GM12801 (cell line): Measurements from ENCODE around the gene UBIAD1.

Experiments
- TF ChIP-seq, protein P1 (sequence below): IDR thresholded peaks from one replicate; pipeline ENCODE4 v1.5.1; 2011; ENCODE audit warnings: control low read depth; ENCODE audit not compliant: insufficient read length; ENCODE audit errors: extremely low read depth

Gene UBIAD1

DNA sequence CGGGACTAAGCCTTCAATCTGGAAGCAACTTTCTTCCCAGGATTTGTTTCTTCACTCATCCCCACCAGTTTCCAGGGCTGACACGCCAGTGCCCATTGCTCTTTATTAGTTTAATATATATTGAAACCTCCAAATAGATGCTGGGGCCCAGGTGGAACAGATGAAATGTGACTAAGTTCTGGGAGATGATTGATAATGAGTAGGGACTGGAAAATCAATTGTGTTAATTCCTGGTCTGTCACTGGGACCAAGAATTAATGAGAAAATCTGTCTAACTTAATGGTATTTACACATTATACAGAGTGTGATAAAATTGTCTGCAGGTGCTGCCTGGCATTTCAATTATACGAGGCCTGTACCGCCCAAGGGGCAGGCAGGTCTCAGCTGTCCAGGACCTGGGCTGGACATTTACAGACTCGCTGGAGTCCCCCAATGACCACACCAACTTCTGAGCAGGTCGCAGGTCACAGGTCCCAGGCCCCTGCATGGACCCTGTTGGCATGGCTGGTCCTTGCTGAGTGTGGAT, 35.8 kb downstream of the UBIAD1 start:
- TF ChIP-seq, protein P1, sequence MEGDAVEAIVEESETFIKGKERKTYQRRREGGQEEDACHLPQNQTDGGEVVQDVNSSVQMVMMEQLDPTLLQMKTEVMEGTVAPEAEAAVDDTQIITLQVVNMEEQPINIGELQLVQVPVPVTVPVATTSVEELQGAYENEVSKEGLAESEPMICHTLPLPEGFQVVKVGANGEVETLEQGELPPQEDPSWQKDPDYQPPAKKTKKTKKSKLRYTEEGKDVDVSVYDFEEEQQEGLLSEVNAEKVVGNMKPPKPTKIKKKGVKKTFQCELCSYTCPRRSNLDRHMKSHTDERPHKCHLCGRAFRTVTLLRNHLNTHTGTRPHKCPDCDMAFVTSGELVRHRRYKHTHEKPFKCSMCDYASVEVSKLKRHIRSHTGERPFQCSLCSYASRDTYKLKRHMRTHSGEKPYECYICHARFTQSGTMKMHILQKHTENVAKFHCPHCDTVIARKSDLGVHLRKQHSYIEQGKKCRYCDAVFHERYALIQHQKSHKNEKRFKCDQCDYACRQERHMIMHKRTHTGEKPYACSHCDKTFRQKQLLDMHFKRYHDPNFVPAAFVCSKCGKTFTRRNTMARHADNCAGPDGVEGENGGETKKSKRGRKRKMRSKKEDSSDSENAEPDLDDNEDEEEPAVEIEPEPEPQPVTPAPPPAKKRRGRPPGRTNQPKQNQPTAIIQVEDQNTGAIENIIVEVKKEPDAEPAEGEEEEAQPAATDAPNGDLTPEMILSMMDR, result no peak

DNA sequence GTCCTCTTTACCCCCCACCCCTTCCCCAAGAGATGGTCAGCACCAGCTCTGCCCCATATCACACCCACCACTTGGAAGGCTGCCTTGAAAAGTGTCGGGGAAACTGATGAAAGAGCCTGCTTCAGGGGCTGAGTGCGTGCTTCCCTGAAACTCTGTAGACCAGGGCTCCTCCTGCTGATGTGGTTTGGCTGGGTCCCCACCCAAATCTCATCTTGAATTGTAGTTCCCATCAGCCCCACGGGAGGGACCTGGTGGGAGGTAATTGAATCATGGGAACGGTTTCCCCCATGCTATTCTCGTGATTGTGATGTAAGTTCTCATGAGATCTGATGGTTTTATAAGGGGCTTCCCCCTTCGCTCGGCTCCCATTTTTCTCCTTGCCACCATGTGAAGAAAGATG, 36.4 kb downstream of the UBIAD1 start:
- TF ChIP-seq, protein P1, result no peak

DNA sequence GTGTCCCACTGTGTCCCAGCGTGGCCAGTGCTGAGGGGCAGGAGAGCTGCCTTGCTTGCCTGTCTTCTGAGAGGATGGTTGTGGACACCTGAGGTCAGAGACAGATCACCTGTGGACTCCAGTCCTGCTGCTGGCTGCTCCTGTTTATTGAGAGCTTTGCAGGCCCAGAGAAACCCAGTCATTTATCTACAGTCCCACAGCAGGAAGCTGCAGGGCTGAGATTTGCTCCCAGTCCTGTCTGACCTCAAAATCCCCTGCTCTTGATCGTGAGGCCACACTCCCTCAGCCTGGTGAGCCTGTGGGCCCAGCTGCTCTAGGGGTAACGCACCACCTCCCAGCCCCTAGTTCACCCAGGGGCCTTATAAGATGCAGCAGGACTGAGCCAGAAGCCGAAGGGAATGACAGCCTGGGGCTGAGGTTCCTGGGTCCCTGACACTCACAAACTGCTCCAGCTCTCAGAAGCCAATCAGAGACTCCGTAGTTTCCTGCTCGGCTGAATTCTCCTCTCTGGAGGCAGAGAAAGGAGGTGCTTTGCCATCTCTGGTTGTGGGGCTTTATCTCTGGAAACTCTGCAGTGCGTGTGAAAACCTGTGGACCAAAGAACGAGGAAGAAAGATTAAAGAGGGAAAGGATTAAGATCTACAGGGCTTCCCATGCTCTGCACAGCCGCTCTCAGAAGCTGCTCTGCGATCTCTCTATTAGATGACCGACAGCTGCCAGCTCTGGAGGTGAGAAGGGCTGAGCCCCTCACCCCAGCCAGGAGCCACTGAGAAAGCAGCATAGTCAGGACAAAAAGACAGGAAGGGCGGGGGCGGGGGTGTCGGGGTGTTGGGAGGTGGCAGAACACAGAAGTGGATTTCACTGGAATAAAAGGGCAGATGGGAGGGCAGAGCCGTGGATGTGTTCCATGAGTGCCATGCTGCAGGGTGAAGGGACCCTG, 39.1 kb downstream of the UBIAD1 start:
- TF ChIP-seq, protein P1, result no peak

DNA sequence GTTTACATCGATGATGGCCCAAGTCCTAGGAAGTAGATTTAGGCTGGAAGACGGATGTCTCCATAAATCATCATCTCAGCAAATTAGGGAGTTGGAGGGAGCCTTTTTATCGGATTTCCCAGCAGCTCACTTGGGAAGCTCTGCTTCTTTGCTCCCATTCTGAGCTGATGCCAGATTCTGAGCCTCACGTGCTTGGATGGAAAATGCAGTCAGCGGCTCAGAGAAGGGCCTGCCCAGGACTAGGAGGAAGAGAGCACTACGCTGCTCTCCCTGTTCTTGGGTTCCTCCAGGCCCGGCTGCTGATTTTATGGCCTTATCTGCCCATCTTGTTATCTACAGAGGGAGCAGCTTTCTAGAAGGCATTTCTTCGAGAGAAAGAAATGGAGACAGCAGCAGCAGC, 42.0 kb downstream of the UBIAD1 start:
- TF ChIP-seq, protein P1, result no peak

DNA sequence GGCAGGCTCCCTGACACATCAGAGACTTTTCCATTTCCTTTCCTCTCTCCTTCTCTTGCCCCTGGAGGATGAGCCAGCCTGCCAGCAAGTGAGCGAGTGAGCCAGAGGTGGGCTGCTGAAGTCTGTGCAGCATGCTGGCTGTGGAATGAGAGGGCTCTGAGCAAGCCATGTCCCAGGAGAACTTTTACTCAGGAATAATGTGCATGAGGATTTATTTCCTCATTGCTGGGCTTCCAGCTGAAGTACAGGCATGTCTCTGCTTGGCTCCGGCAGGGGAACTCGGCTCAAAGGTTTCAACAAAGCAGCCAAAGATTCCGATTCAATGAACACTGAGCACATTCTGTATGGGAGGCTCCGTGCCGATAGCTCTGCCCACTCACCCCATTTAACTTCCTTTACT, 43.7 kb downstream of the UBIAD1 start:
- TF ChIP-seq, protein P1, result no peak

DNA sequence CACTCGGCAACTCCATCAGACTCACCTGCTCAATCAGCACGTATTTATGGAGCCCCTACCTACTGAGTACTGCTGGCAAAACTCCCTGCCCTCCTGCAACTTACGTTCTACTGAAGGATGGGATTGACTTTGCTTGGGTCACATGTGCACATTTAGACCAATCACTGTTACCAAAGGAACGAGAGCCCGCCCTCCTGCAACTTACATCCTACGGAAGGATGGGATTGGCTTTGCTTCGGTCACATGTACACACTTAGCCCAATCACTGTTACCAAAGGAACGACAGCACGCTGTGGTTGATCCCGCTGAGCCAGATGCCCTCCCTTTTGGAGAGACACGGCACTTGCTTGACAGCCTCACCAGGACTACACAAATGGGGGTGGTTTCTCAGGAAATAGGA, 46.0 kb downstream of the UBIAD1 start:
- TF ChIP-seq, protein P1, result no peak

DNA sequence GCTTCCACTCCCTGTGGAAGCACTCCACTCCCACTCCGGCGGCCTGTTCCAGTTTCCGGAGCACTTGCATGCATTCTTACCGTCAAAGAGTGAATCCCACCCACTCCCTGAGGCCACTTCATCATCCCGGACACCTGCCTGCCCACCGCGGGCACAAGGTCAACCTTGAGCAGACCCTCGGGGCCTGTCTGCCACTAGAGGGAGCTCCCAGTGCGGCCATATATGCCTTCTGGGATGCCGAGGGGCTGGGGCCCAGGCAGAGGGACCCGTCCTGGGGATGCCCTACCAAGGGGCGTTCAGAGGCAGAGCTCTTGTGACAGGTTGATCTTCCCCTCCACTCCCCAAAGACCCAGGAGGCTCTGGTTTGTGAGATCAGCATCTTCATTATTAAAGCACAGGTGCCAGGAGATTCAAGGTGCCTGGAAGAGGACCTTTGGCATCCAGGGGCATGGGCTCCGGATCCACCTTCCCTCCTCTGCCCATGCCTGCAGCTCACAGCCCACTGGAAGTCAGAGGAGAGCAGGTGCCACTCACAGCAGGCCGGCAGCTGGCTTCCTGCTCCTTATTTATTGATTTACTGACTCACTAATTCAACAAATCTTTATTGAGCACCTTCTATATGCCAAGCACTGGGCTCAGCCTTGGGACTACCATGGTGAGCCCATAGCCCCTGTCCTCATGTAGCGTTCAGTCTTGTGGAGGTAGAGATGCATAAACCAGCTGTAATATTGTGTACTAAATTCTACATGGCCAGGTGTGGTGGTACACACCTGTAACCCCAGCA, 47.3 kb downstream of the UBIAD1 start:
- TF ChIP-seq, protein P1, result no peak
